Measurements from ENCODE around the gene WIZ. TPM values are rescaled to one million over a fixed set of nuclear protein-coding genes. Genes with fewer than 3 reads are reported as not detected.

The WIZ gene
- total and polyA plus RNA-seq, 2 of the 8 experiments (the other 6 are each of a cell fraction or from before 2014, with no cell fraction given): 12.5 to 33.2 TPM

DNA sequence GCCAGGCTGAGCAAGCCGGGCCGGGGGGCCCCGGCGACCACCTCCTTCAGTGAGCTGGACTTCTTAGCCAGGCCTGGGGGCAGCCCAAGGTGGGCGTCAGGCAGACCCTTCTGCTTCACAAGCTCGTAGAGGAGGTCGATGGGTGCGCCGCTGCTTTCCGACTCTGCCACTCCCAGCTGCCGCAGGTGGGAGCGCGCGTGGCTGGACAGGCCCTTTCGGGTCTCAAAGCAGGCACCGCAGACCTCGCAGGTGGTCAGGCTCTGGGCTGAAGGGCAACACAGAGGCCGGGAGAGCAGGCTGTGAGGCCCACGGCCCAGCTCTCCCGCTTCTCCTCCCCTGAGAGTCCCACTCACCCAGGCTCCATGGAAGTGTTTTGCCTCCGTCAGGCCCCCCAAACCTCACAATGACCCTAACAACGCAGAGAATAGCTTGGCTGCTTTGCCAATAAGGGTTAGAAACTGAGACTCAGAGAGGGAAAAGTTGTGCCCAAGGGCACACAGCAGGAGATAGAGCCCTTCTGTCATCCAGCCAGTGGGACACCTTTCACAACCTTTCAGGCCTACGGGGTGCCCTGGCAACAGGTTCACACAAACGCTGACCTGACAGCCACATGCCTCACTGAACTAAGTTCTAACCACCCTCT is 19.8 kb downstream of the WIZ start (continued):
- TF ChIP-seq PHF8 (conservative IDR thresholded peaks at IDR 0.05; ENCODE audit: low read depth, low read length) (no peak), NANOG (IDR thresholded peaks at IDR 0.05; ENCODE audit: insufficient read depth, low read depth, low read length, poor library complexity, severe bottlenecking) (no peak), BACH1 (IDR thresholded peaks at IDR 0.05; ENCODE audit: low read length) (no peak)

Measured in H1 (cell line).